K562 (cell line): ENCODE results near the gene RDH5. TPM values are rescaled to one million over a fixed set of nuclear protein-coding genes. Genes with fewer than 3 reads are reported as not detected.

ENCODE experiments used
- ATAC-seq: fragments of 200-7000 bp; cut with Tn5 transposase; 3 replicates; pipeline ENCODE4 v1.9.1; 2020; ENCODE audit warnings: moderate library complexity
- BruUV-seq: library from RNA; stranded (reverse); fragments of 400-500 nt; replicated peaks from 2 replicates; lab custom pipeline; 2021; lab: Mats Ljungman, UMichigan
- CTCF ChIA-PET: fragments of 300-600 bp; formaldehyde crosslinking; extraction: SDS; loops from one replicate; lab custom pipeline; 2021; ENCODE audit warnings: low intra/inter-chr PET ratio; lab: Yijun Ruan, JAX
- POLR2A ChIA-PET: fragments of 300-600, 350-650 bp; sonication (Branson Sonifier 250); formaldehyde crosslinking; extraction: SDS; loops from one replicate; lab custom pipeline; 2021; ENCODE audit warnings: antibody characterized with exemption, inconsistent platforms; lab: Yijun Ruan, JAX
- DNase-seq, 4 experiments: peaks; one replicate each; pipeline versions ENCODE4 v3.0.0 to v3.0.0-alpha.2; 2011 to 2018; ENCODE audit warnings: low spot score in 3 of 4, mixed read lengths in 3 of 4; ENCODE audit errors: extremely low read depth in 1 of 4
- FAIRE-seq: peaks from 2 replicates; lab custom pipeline; 2011; peaks lifted over from hg19 to GRCh38; lab: Jason Lieb, UNC
- H2AFZ ChIP-seq: 2 replicates; pipeline ENCODE4 v1.6.0; 2011; ENCODE audit warnings: low read depth, low read length, control low read depth, inconsistent platforms
- H3K27ac ChIP-seq: fragments of 200-600 bp; 3 replicates; pipeline ENCODE4 v1.8.0; 2011; ENCODE audit warnings: low read depth, mild to moderate bottlenecking, control low read depth, inconsistent platforms, low read length, moderate library complexity, mixed read lengths; ENCODE audit errors: extremely low read depth
- H3K27me3 ChIP-seq, 2 experiments: fragments of 300-600 bp in 1 of 2; 2 replicates in 1 of 2; 3 replicates in 1 of 2; pipeline versions ENCODE4 v1.6.0 to v1.8.0; 2011; ENCODE audit warnings: inconsistent platforms in 2 of 2, low read length in 2 of 2, mild to moderate bottlenecking in 1 of 2, mixed read lengths in 1 of 2, moderate library complexity in 1 of 2; ENCODE audit not compliant: control insufficient read depth in 2 of 2, insufficient read depth in 2 of 2
- H3K36me3 ChIP-seq: fragments of 300-600 bp; 3 replicates; pipeline ENCODE4 v1.8.0; 2011; ENCODE audit warnings: mild to moderate bottlenecking, low read length, inconsistent platforms; ENCODE audit not compliant: control insufficient read depth, insufficient read depth
- H3K4me1 ChIP-seq, 2 experiments: fragments of 200-600 bp in 1 of 2; replicated peaks in 1 of 2; 2 replicates in 1 of 2; 3 replicates in 1 of 2; pipeline versions ENCODE4 v1.5.1 to v1.8.0; 2011; ENCODE audit warnings: inconsistent platforms in 2 of 2, low read length in 2 of 2, mild to moderate bottlenecking in 1 of 2, mixed read lengths in 1 of 2, moderate library complexity in 1 of 2; ENCODE audit not compliant: control insufficient read depth in 2 of 2, insufficient read depth in 2 of 2
- H3K4me2 ChIP-seq: 2 replicates; pipeline ENCODE4 v1.6.1; 2011; ENCODE audit warnings: low read length, control low read depth, inconsistent platforms, mixed read lengths; ENCODE audit not compliant: insufficient read depth
- H3K4me3 ChIP-seq: fragments of 200-600 bp; sonication (generic), shearing (Covaris generic); 2 replicates; pipeline ENCODE4 v1.5.1; 2016; ENCODE audit warnings: control low read depth, inconsistent platforms
- H3K79me2 ChIP-seq: fragments of 200-600 bp; 3 replicates; pipeline ENCODE4 v1.8.0; 2011; ENCODE audit warnings: low read length, inconsistent platforms; ENCODE audit not compliant: control insufficient read depth, insufficient read depth
- H3K9ac ChIP-seq, 2 experiments: 2 replicates each; pipeline versions ENCODE4 v1.6.0 to v1.6.1; 2011; ENCODE audit warnings: low read depth in 2 of 2, low read length in 2 of 2, control low read depth in 1 of 2, inconsistent platforms in 1 of 2, mild to moderate bottlenecking in 1 of 2, mixed read lengths in 1 of 2; ENCODE audit not compliant: insufficient read depth in 1 of 2
- H3K9me1 ChIP-seq: one replicate; pipeline ENCODE4 v1.6.0; 2011; ENCODE audit warnings: inconsistent platforms, mild to moderate bottlenecking, low read length, moderate library complexity; ENCODE audit not compliant: control insufficient read depth, insufficient read depth
- H3K9me3 ChIP-seq: replicated peaks from 2 replicates; pipeline ENCODE4 v1.5.1; 2011; ENCODE audit warnings: low read depth, low read length, inconsistent platforms; ENCODE audit not compliant: control insufficient read depth, insufficient read depth
- H4K20me1 ChIP-seq: replicated peaks from 2 replicates; pipeline ENCODE4 v1.6.1; 2011; ENCODE audit warnings: low read length, inconsistent platforms, mixed read lengths; ENCODE audit not compliant: control insufficient read depth, insufficient read depth
- KLF16 ChIP-seq: IDR thresholded peaks from 2 replicates; pipeline ENCODE4 v1.6.1; 2016; ENCODE audit warnings: antibody characterized with exemption
- MYNN ChIP-seq, 2 experiments: sonication (generic); formaldehyde crosslinking in 1 of 2; IDR thresholded peaks; 2 replicates each; pipeline versions ENCODE4 v1.5.0 to v1.6.1; 2016 to 2020; ENCODE audit warnings: antibody characterized with exemption in 1 of 2, missing genetic modification reagents in 1 of 2
- POLR2AphosphoS2 ChIP-seq: IDR thresholded peaks from 2 replicates; pipeline ENCODE4 v1.6.1; 2012; ENCODE audit warnings: low read length, improper control_type of control experiment
- ZSCAN32 ChIP-seq: fragments of 450-650 bp; formaldehyde crosslinking; IDR thresholded peaks from 2 replicates; pipeline ENCODE4 v1.4.0; 2020; ENCODE audit warnings: mild to moderate bottlenecking, moderate library complexity
- WGBS: fragments of 100-300 bp; shearing (Covaris generic); methylation state at CpG from one replicate; pipeline ENCODE4 v1.1.6; 2016; ENCODE audit warnings: low coverage, mixed read lengths; ENCODE audit not compliant: insufficient coverage; ENCODE audit errors: missing lambda C conversion rate; 5-methylcytosine and 5-hydroxymethylcytosine counted together
- in situ Hi-C: fragments of 300-500 bp; cut with MboI; formaldehyde crosslinking; loops from 4 replicates; pipeline ENCODE4 v1.15.0; 2018; ENCODE audit warnings: inconsistent platforms, mixed read lengths
- intact Hi-C: fragments of 100-400 bp; cut with micrococcal nuclease; formaldehyde crosslinking; loops from 2 replicates; pipeline ENCODE4 v1.14.2; 2022
- polyA plus RNA-seq, 8 experiments: library from polyadenylated mRNA; depleted of rRNA in 4 of 8; stranded (reverse) in 5 of 8; unstranded in 3 of 8; fragments of >200 nt; fragmentation: Nextera tagmentation in 2 of 8; fragmentation: Illumina TruSeq in 1 of 8; extraction: Ambion mirVana in 2 of 8; extraction: Trizol in 1 of 8; gene quantifications; 2 replicates each; pipeline versions ENCODE4 v1.2.1 to v1.2.3, GENCODE V29; 2011 to 2014; ENCODE audit warnings: inconsistent platforms in 1 of 8, missing spikeins in 1 of 8
- total RNA-seq, 7 experiments: library from RNA; depleted of rRNA in 6 of 7; stranded (reverse); fragments of >200 nt in 6 of 7; fragmentation: Illumina TruSeq in 2 of 7; extraction: Trizol in 2 of 7; gene quantifications; 2 replicates each; pipeline versions ENCODE4 v1.2.1 to v1.2.3, GENCODE V29; 2011 to 2021; ENCODE audit warnings: low replicate concordance in 1 of 7
- TF ChIP-seq, protein P1 (sequence below), 2 experiments: fragments of 450-650 bp; formaldehyde crosslinking in 1 of 2; IDR thresholded peaks; 2 replicates each; pipeline versions ENCODE4 v1.4.0 to v1.6.1; 2014 to 2020; ENCODE audit warnings: mild to moderate bottlenecking in 2 of 2, borderline replicate concordance in 1 of 2, low read depth in 1 of 2
- TF ChIP-seq, protein P2 (sequence below): fragments of 250-450 bp; sonication (Bioruptor Pico); IDR thresholded peaks from 2 replicates; pipeline ENCODE4 v1.5.0; 2020; ENCODE audit warnings: mild to moderate bottlenecking, borderline replicate concordance
- TF ChIP-seq, protein P3 (sequence below): conservative IDR thresholded peaks from 2 replicates; pipeline ENCODE4 v1.6.1; 2011; ENCODE audit warnings: low read depth, mild to moderate bottlenecking, low read length; ENCODE audit not compliant: control insufficient read depth

RDH5 gene
- total and polyA plus RNA-seq, 9 of the 15 experiments (the other 6 are each of a cell fraction or from before 2014, with no cell fraction given), result 0.28 to 2.0 (median 1.1) TPM; not detected in 1

DNA sequence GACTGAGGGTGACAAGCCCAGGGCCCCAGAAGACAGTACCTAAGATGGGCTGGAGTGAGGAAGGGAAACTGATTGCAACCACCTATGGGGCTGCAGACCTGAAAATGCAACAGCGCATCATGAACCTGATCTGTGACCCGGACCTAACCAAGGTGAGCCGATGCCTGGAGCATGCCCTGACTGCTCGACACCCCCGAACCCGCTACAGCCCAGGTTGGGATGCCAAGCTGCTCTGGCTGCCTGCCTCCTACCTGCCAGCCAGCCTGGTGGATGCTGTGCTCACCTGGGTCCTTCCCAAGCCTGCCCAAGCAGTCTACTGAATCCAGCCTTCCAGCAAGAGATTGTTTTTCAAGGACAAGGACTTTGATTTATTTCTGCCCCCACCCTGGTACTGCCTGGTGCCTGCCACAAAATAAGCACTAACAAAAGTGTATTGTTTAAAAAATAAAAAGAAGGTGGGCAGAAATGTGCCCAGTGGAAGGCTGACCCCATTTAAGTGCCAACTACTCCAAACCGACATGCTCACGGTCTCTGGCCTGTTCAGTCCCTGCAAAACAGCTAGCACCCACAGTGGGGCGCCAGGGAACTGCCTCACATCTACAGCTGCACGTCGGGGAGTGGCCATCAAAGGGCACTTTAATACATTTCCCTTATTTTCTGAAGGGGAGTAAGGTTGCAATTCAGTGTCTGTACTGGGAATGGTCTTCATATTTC lies 4.2 kb downstream of the RDH5 start:
- Histone ChIP-seq H3K4me3 (no peak overlapping the region), H3K79me2 (peaks cover 28% of the 10 kb centered on the region), H3K4me2 (no peak overlapping the region), H3K4me1 (peaks cover 13 to 41% of the 10 kb centered on the region in 2 experiments; a peak in 4 of 5 replicates), H3K9me3 (no peaks in the 10 kb centered on the region), H3K36me3 (peaks cover 42% of the 10 kb centered on the region), H4K20me1 (peaks cover 22% of the 10 kb centered on the region; the same call in 1 of the 2 replicates), H3K9me1 (no peaks in the 10 kb centered on the region), H3K27me3 (no peaks in the 10 kb centered on the region), H3K9ac (0 out of 4 replicates have a peak overlapping the region, but pooled peaks of 1 of the 2 experiments have one; percentile 47), H2AFZ (no peak overlapping the region), H3K27ac (no peak overlapping the region)
- in situ Hi-C loops, result no loop called here
- FAIRE-seq (peak; percentile 89), DNase-seq (peak; percentile 51 to 80 (median 62)), ATAC-seq (peak; percentile 62)
- intact Hi-C loops, result loop anchor here (1.0 kb wide), 1 partner anchor 13 kb away; no protein-coding TSS in a partner anchor
- BruUV-seq, result no TSS peak
- 57% methylated on average over 11 of the region's 11 CpGs for WGBS
- CTCF ChIA-PET, result interaction anchor here (3.1 kb wide), 1 partner anchor 13 kb away, joined by 20 read pairs; no protein-coding TSS in a partner anchor
- POLR2A ChIA-PET, result interaction anchor here (0.8 to 1.5 kb wide), 5 partner anchors 9 to 74 kb away, joined by 3 to 12 read pairs (median 4); partner anchors contain the start of gene BLOC1S1
- TF ChIP-seq, protein P1, sequence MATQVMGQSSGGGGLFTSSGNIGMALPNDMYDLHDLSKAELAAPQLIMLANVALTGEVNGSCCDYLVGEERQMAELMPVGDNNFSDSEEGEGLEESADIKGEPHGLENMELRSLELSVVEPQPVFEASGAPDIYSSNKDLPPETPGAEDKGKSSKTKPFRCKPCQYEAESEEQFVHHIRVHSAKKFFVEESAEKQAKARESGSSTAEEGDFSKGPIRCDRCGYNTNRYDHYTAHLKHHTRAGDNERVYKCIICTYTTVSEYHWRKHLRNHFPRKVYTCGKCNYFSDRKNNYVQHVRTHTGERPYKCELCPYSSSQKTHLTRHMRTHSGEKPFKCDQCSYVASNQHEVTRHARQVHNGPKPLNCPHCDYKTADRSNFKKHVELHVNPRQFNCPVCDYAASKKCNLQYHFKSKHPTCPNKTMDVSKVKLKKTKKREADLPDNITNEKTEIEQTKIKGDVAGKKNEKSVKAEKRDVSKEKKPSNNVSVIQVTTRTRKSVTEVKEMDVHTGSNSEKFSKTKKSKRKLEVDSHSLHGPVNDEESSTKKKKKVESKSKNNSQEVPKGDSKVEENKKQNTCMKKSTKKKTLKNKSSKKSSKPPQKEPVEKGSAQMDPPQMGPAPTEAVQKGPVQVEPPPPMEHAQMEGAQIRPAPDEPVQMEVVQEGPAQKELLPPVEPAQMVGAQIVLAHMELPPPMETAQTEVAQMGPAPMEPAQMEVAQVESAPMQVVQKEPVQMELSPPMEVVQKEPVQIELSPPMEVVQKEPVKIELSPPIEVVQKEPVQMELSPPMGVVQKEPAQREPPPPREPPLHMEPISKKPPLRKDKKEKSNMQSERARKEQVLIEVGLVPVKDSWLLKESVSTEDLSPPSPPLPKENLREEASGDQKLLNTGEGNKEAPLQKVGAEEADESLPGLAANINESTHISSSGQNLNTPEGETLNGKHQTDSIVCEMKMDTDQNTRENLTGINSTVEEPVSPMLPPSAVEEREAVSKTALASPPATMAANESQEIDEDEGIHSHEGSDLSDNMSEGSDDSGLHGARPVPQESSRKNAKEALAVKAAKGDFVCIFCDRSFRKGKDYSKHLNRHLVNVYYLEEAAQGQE (IDR thresholded peaks at IDR 0.05; ENCODE audit: borderline replicate concordance), result peak; percentile 62
- TF ChIP-seq, protein P1 (CRISPR knock-in tag; IDR thresholded peaks at IDR 0.05; ENCODE audit: low read depth), result no peak
- TF ChIP-seq MYNN (IDR thresholded peaks at IDR 0.05) (0 out of 2 replicates have a peak, but pooled peaks have one; percentile 8), MYNN (CRISPR knock-in tag; IDR thresholded peaks at IDR 0.05) (no peak), POLR2AphosphoS2 (peak; percentile 88), KLF16 (0 out of 2 replicates have a peak, but pooled peaks have one; percentile 35), ZSCAN32 (no peak)
- TF ChIP-seq, protein P2, sequence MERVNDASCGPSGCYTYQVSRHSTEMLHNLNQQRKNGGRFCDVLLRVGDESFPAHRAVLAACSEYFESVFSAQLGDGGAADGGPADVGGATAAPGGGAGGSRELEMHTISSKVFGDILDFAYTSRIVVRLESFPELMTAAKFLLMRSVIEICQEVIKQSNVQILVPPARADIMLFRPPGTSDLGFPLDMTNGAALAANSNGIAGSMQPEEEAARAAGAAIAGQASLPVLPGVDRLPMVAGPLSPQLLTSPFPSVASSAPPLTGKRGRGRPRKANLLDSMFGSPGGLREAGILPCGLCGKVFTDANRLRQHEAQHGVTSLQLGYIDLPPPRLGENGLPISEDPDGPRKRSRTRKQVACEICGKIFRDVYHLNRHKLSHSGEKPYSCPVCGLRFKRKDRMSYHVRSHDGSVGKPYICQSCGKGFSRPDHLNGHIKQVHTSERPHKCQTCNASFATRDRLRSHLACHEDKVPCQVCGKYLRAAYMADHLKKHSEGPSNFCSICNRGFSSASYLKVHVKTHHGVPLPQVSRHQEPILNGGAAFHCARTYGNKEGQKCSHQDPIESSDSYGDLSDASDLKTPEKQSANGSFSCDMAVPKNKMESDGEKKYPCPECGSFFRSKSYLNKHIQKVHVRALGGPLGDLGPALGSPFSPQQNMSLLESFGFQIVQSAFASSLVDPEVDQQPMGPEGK (CRISPR knock-in tag), result 0 out of 2 replicates have a peak, but pooled peaks have one; percentile 46
- TF ChIP-seq, protein P3, sequence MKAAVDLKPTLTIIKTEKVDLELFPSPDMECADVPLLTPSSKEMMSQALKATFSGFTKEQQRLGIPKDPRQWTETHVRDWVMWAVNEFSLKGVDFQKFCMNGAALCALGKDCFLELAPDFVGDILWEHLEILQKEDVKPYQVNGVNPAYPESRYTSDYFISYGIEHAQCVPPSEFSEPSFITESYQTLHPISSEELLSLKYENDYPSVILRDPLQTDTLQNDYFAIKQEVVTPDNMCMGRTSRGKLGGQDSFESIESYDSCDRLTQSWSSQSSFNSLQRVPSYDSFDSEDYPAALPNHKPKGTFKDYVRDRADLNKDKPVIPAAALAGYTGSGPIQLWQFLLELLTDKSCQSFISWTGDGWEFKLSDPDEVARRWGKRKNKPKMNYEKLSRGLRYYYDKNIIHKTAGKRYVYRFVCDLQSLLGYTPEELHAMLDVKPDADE, result 0 out of 2 replicates have a peak, but pooled peaks have one; percentile 19
